RWPE1 (cell line): Measurements from ENCODE around the gene KIRREL3.

Source experiments
- CTCF ChIA-PET: fragments of 350-600 bp; sonication (Branson Sonifier 250); formaldehyde crosslinking; extraction: SDS; loops from one replicate; lab custom pipeline; 2021; lab: Yijun Ruan, JAX
- POLR2A ChIA-PET: fragments of 400-600 bp; formaldehyde crosslinking; extraction: SDS; loops from one replicate; lab custom pipeline; 2020; ENCODE audit warnings: antibody characterized with exemption; ENCODE audit not compliant: low non-redundant PET; lab: Yijun Ruan, JAX
- DNase-seq: peaks from one replicate; pipeline ENCODE4 v3.0.0; 2012; ENCODE audit warnings: low spot score
- H3K27ac ChIP-seq: fragments of 450-650 bp; 2 replicates; pipeline ENCODE4 v1.5.1; 2017
- TF ChIP-seq, protein P1 (sequence below): fragments of 450-650 bp; conservative IDR thresholded peaks from 2 replicates; pipeline ENCODE4 v1.5.1; 2017; ENCODE audit warnings: low read depth, mild to moderate bottlenecking

KIRREL3 gene

GRCh38 chr11:126808296-126808695, 192.3 kb downstream of the KIRREL3 start:
- TF ChIP-seq, protein P1, sequence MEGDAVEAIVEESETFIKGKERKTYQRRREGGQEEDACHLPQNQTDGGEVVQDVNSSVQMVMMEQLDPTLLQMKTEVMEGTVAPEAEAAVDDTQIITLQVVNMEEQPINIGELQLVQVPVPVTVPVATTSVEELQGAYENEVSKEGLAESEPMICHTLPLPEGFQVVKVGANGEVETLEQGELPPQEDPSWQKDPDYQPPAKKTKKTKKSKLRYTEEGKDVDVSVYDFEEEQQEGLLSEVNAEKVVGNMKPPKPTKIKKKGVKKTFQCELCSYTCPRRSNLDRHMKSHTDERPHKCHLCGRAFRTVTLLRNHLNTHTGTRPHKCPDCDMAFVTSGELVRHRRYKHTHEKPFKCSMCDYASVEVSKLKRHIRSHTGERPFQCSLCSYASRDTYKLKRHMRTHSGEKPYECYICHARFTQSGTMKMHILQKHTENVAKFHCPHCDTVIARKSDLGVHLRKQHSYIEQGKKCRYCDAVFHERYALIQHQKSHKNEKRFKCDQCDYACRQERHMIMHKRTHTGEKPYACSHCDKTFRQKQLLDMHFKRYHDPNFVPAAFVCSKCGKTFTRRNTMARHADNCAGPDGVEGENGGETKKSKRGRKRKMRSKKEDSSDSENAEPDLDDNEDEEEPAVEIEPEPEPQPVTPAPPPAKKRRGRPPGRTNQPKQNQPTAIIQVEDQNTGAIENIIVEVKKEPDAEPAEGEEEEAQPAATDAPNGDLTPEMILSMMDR, result no peak
- H3K27ac ChIP-seq, result no peak overlapping the region
- DNase-seq, result no peak
- CTCF ChIA-PET, result no interaction called here
- POLR2A ChIA-PET, result no interaction called here

DNA sequence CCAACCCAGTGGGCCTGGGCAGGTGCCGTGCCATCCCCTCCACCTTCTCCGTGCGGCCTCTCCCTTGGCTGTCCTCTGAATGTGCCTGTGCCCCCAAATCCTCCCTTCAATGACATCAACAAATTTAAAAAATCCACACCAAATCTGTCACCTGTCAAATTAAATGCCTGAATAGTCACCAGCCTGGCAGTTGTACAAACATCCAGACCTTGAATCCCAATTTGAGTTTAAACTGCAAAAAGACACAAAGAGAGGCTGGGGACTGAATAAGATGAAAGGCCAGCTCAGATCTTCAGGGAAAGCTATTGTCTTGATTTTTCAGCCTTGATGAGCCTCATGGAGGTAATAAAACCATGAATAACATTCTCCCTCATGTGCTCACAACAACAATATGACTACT, 194.7 kb downstream of the KIRREL3 start:
- no peak for DNase-seq
- POLR2A ChIA-PET, result no interaction called here
- CTCF ChIA-PET, result no interaction called here
- no peak overlapping the region for H3K27ac ChIP-seq
- TF ChIP-seq, protein P1, result no peak

DNA sequence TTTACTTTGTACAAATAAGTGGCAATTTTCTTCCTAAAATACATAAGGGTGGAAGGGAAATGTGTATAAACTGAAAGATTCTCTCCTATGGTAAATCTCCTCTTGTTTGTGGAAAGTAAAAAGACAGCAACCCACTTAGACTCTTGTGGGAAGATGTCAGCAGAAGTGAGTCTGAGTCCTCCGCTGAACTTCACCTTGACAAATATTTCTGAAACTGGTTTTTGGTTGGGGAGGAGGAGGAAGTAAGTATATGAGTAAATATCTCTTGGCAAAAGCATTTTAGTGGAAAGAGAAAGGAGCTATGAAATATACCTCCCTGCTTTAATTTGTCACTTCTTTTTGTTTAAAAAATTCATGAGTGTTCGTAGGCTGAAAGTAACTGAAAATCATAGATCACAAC, 196.2 kb downstream of the KIRREL3 start:
- CTCF ChIA-PET, result no interaction called here
- DNase-seq, result no peak
- TF ChIP-seq, protein P1, result no peak
- POLR2A ChIA-PET, result no interaction called here
- no peak overlapping the region for H3K27ac ChIP-seq

- CTCF ChIA-PET, result no interaction called here
- TF ChIP-seq, protein P1, result no peak
- no peak for DNase-seq
- H3K27ac ChIP-seq, result no peak overlapping the region
- POLR2A ChIA-PET, result no interaction called here
Measured at GRCh38 chr11:126800009-126800408, 200.6 kb downstream of the KIRREL3 start.

GRCh38 chr11:126797457-126798169, 203.0 kb downstream of the KIRREL3 start:
- CTCF ChIA-PET, result no interaction called here
- no peak overlapping the region for H3K27ac ChIP-seq
- POLR2A ChIA-PET, result no interaction called here
- DNase-seq, result no peak
- TF ChIP-seq, protein P1, result no peak

- H3K27ac ChIP-seq, result no peak overlapping the region
- no peak for DNase-seq
- POLR2A ChIA-PET, result no interaction called here
- TF ChIP-seq, protein P1, result no peak
- CTCF ChIA-PET, result no interaction called here
Measured at GRCh38 chr11:126793596-126793995, 207.0 kb downstream of the KIRREL3 start.
